ENCODE measurements around the gene MAPKAPK3.

GRCh38 chr3:50604628-50605588 lies 12.0 kb upstream of the MAPKAPK3 start:
- TF ChIP-seq CTCF (IDR thresholded peaks at IDR 0.05) (no peak), POLR2A (IDR thresholded peaks at IDR 0.05) (peak in 1 of 2 donors; percentile 4)
